D721Med (cell line): Measurements from ENCODE around the gene SEC62.

Experiments used
- DNase-seq: peaks from one replicate; pipeline ENCODE4 v3.0.0; 2011; ENCODE audit warnings: low spot score; ENCODE audit not compliant: insufficient read length
- FAIRE-seq: peaks from 2 replicates; lab custom pipeline; 2011; peaks lifted over from hg19 to GRCh38; lab: Jason Lieb, UNC
- TF ChIP-seq, protein P1 (sequence below): IDR thresholded peaks from 2 replicates; pipeline ENCODE4 v1.5.1; 2012; ENCODE audit warnings: mild to moderate bottlenecking, control low read depth; ENCODE audit not compliant: insufficient read depth; ENCODE audit errors: missing control alignments

SEC62 gene

GRCh38 chr3:169939751-169940150, 26.9 kb upstream of the SEC62 start:
- FAIRE-seq, result no peak
- TF ChIP-seq, protein P1, sequence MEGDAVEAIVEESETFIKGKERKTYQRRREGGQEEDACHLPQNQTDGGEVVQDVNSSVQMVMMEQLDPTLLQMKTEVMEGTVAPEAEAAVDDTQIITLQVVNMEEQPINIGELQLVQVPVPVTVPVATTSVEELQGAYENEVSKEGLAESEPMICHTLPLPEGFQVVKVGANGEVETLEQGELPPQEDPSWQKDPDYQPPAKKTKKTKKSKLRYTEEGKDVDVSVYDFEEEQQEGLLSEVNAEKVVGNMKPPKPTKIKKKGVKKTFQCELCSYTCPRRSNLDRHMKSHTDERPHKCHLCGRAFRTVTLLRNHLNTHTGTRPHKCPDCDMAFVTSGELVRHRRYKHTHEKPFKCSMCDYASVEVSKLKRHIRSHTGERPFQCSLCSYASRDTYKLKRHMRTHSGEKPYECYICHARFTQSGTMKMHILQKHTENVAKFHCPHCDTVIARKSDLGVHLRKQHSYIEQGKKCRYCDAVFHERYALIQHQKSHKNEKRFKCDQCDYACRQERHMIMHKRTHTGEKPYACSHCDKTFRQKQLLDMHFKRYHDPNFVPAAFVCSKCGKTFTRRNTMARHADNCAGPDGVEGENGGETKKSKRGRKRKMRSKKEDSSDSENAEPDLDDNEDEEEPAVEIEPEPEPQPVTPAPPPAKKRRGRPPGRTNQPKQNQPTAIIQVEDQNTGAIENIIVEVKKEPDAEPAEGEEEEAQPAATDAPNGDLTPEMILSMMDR, result no peak

DNA sequence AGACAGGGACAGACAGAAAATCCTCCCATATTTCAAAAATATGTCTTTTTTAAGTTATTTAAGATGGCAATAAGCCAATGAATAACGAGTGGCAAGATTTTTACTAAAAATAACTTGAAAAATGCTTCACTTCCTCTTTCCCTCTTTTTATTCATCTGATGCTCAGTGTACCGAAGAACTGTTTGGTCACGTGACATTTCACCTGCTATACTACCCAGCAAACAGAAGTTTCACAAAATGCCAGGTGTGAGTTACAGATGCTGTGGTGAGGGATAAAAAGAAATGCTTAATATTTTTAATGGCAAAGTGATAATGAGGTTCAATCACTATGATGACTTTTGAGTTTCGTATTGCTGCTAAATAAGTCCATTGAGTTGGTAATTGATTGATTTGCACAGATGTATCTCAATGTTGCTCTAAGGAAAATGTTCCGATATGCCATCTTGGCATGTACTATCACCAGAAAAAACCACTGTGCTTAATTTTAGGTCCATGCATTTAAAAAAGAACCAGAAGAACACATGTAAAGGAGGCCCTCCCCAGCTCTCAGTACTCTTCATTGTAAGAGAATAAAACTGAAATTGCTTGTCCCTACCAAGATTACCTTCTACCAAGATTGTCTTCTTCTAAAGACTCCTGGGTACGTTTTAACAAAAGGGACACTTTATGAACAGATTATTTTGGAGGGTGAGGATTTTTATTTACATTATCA, 26.0 kb upstream of the SEC62 start:
- FAIRE-seq (no peak), DNase-seq (no peak)
- TF ChIP-seq, protein P1, result no peak

More at GRCh38 chr3:169939751-169940150, 26.9 kb upstream of the SEC62 start:
- DNase-seq, result no peak

DNA sequence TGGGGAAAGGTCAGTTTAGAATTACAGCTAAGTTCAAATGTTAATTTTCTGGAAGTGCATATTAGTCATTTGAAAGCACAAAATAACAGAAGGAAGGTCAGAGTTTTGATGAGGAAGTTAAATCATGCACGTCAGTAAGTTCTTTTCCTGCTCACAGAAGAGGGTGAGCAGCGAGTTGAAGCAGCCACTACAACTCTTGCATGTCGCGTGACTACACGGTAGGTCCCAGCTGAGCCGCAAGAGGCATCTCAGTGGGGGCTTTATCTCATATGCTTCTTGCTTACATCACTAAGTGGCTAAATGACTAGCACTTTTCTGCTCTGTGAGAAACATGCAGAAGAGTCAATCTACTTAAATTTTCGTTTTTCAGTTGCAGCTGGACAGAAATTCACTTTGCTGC, 21.3 kb upstream of the SEC62 start:
- FAIRE-seq (no peak), DNase-seq (no peak)
- TF ChIP-seq, protein P1, result no peak

- FAIRE-seq, result no peak
- DNase-seq, result no peak
- TF ChIP-seq, protein P1, result no peak
Observed at GRCh38 chr3:169946336-169946735, 20.3 kb upstream of the SEC62 start.

DNA sequence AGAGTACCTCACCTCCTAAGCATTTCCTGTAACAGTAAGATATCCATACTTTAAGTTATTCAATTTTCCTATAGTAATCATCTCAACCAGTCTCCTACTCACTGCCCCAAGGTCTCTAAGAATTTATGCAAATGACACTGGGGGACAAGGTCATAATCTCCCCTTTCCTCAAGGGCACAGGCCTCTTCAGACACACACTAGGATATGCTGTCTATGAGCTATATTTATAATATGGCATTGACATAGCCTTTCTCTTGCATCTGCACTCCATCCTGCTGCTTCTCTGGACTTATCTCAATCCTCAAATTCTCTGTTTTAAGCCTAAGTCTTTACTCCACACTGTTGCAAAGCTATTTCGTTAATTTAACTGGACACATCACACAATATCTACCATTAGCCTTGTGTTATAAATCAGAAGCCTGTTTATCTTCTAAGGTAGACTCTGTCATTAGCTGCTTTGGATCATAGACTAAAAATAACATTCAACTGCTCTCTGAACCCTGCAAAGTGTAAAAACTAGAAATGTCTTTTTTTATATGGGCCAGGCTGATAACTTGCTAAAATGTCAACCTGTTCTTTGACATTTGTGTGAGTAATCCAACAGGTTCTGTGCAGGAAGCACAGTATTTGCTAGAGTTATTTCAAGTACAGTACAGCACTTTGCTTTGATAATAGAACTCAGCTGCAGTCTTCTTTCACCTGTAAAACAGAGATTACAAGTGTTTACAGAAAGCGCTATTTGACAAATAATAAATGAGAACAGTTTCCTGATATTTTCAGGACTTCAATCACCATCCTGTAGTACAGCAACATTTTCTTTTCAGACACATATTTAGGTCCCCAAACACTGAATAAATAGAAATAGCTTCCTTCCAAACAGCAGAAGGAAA, 17.8 kb upstream of the SEC62 start:
- TF ChIP-seq, protein P1, result no peak
- FAIRE-seq, result no peak
- no peak for DNase-seq

DNA sequence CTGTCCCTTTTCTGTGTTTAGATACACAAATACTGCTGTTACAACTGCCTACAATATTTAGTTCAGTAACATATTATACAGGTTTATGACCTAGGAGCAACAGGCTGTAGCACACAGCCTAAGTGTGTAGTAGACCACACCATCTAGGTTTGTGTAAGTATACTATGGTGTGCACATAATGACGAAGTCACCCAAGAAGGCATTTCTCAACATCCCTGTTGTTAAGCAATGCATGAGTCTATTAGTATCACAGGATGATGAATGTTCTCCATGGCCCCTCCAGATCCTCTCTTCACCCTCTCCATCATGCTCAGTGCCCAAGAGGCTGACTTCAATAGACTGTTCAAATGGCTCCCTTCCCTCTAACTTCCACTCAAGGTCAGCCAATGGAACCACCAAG, 14.6 kb upstream of the SEC62 start:
- TF ChIP-seq, protein P1, result no peak
- FAIRE-seq, result no peak
- DNase-seq, result no peak
